ENCODE results near the gene CIT.

Gene CIT

DNA sequence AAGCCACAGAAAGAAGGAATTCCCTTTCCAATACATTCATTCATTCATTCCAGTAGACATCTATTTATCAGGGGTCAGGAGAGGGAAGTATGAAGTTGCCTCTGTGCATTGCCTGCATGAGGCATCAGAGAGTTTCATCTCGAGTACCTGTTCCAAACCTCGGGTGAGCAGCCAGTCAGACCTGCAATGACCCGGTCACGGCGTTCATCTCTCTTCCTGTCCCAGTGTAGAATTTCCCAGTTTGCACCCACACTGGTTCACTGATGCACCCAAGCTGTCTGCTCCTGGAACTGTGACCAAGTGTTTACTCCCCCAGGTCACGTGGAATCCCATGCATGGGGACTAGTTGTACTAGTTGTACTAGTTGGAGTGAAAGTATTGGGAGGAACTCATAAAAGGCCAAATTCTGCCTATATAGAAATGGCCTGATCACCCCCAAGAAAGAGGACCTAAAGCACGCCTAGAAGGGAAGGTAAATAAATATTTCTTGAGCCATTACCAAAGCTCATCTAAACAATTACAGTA, 231.5 kb downstream of the CIT start:
- no peak for DNase-seq (ENCODE audit: low spot score)

DNA sequence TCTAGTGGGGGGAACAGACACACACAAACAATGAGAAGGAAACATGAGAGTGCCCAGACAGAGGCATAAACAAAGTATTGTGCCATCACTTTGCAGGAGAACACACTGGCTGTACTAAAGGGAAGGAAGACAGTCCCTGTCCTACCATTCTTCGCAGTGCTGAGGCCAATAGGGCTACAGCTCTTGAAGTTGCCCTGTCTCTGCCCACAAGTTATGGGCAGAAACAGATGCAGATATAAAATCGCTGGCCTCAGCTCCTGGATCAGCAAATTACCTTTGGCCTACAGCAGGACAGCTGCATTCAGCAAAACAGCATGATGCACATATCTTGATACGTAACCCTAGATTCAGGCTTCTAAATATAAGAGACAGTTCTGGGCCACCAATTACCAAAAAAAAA, 232.2 kb downstream of the CIT start:
- DNase-seq (ENCODE audit: low spot score): no peak

DNA sequence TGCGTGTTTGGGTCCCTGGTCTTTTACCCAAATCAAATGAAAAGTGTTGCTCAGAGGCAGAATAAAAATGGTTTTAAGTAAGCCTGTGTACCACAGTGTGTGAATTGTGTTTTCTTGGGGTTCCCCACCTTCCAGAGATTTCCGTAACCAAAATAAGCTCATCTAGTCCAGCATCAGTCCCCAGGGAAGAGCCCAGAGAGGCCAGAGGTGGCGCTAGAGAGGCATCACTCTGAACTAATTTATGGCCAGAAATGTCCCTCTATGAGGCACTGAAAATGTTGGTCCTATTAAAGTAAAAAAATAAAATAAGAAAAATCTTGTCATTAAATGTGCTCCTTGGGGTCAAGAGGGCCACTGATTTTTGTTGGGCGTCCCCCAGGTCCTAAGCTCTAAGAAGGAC, 234.1 kb downstream of the CIT start:
- peak; percentile 21 for DNase-seq (ENCODE audit: low spot score)
